Right ventricle myocardium superior (tissue), 1 donor: Measurements from ENCODE around the gene TCP1. TPM values are rescaled to one million over a fixed set of nuclear protein-coding genes. Genes with fewer than 3 reads are reported as not detected.
"Not testable (repeated sequence)": the region's sequence is repeated elsewhere in the genome, so short reads cannot be mapped to it uniquely, and the experiment has no call there.

Experiments
- ATAC-seq: fragments of 200-7000 bp; cut with Tn5 transposase; one replicate; pipeline ENCODE4 v1.9.1; 2020; ENCODE audit warnings: mild to moderate bottlenecking; ENCODE audit not compliant: poor library complexity
- DNase-seq: peaks from one replicate; pipeline ENCODE4 v3.0.0-alpha.2; 2020
- intact Hi-C: fragments of 100-400 bp; cut with DNase I; formaldehyde crosslinking; loops from one replicate; pipeline ENCODE4 v1.11.2; 2022
- long read RNA-seq: library from polyadenylated mRNA; unstranded; transcript quantifications from one replicate; pipeline ENCODE4 v2.0.0, GENCODE V29; 2021
- total RNA-seq: library from RNA; stranded (reverse); fragmentation: NEBNext Ultra II Directional; extraction: Animal tissue kit (Norgen Biotek cat#: 25700); gene quantifications from one replicate; pipeline ENCODE4 v1.2.1, GENCODE V29; 2021
- donor health status: DM: no; HTN: yes; CAD: no; lungs with severe emphysema.

TCP1 gene
- 159 TPM for total RNA-seq
- long read RNA-seq, transcript TCP1-201 (12 exons, 2,499 nt): major isoform, 371 of 383 reads
- long read RNA-seq, partial matches to known transcripts: 8 of 383 reads
- long read RNA-seq, other reads (novel, unspliced or antisense): 3 of 383 reads

DNA sequence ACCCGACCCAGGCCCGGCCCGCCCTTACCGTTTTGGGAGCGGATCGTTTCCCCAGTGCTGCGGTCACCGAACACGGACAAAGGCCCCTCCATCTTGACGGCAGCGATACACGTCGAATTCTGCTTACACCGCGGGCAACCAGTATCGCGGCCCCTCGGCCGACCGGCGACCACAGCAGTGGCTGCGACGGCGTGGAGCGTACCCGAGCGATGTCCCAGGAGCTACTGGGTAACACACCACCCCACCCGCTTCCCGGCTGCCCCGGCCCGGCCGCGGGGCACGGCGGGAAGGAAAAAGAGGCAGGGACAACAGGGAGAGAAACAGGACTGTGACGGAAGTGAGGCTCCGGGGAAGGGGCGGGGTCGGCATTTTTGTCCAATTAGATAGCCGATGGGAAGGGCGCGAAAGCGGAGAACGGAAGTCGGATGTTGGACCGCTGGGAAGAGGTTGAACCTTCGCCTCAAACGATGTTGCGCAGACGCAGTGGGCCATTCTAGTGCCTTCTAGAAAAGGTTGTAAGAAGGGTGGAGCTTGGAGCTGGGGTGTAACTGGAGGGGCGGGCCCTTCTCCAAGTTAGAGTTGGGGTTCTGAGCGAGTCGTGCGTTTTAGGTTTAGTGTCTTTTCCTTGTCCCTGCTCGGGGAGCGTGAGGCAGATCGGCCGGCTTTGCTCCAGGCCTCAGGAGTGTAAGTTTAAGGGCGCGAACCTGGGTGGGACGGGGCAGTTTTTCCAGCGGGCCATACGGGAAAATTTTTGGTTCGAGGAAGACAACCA lies at the start of gene TCP1:
Gene TCP1, minus strand, starts transcription at position 226 of the 772 bp plus-strand sequence. Its CDS starts 134 bp downstream, at position 92.
- ATAC-seq (peak; percentile 95), DNase-seq (peak; percentile 100)
- intact Hi-C loops: loop anchor here (2.0 kb wide), 1 partner anchor 97 kb away; the partner anchor contains the start of gene SOD2

DNA sequence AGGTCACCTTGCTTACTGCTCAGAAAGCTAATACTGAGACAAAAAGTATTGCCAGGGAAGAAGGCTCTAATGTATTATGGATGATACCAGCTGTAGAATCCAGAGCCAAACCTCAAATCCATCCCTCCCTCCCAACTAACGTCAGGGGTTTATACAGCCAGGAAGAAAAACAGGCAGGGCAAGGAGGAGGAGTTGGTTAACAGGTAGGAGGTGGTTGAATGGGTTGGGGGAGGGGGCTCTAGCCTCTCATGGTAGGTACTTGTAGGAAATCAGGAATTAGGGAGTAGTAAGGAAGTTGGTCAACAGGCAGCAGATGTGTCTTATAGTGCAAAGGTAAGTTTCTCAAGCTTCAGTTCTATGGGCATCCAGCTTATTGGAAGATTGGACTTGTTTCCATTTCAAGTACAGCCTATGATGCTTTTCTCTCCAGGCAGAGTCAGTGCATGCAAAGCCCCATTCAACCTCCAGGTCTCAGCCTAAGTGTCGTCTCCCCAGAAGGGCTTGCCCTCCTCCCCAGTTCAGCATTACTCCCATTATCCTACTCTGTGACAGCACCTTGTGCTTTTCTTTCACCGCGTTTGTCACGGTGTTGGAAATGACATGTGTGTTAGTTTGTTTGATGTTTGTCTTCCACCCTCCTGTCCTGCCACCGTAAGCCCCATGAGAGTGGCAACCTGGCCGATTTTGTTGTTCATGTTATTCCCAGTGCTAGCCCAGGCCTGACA lies 48.8 kb upstream of the TCP1 start:
- no peak for ATAC-seq
- intact Hi-C loops: no loop called here
- DNase-seq: no peak

DNA sequence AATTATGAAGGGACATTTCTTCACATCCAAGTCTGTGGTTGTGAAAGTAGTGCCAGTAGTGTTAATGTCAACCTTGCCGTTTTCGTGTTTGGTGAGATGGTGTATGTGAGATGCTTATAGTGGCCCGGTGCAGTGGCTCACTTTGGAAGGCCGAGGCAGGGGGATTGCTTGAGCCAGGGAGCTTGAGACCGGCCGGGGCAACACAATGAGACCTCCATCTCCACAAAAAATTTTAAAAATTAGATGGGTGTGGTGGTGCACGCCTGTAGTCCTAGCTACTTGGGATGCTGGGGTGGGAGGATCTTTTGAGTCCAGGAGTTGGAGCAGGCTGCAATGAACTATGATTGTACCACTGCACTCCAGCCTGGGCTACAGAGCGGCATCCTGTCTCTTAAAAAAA lies 48.1 kb upstream of the TCP1 start:
- intact Hi-C loops: no loop called here
- ATAC-seq: no peak

DNA sequence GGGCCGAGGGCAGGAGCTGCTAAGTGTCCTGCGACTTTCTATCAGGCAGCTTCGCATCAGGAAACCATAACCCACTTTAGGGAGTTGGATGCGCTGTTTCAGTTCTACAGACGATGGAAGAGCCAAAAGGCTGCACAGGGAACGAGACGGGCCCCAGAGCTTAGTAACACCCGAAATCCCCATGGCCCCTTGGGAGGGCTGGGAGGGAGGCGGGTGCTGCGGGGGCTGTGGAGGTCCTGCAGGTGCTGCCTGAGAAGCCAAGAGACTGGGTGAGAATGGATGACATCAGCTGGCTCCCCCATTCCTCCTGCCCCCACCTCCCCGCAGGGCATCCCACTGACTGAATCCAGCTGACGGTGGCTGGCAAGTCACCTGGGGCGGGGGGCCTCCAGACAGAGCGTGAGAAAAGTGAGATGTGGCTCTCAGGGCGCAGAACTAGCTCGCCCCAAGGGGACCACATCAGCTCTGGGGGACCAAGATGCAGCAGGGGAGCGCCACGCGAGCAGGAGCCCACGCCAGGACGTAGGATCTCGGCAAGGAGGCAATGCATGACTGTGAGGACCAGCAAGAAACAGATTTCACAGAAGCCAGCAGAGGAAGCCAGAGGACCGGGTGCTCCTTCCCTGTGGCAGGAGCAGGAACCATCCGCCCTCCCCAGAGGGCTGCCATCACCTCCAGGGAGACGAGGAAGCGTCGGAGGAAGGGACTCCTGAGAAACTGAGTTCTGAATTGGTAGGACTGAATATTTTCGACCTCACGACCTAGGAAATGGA lies 47.5 kb upstream of the TCP1 start:
- intact Hi-C loops: no loop called here
- ATAC-seq (peak; percentile 67), DNase-seq (peak; percentile 55)

More for the DNA sequence above, 48.1 kb upstream of the TCP1 start:
- DNase-seq: no peak

DNA sequence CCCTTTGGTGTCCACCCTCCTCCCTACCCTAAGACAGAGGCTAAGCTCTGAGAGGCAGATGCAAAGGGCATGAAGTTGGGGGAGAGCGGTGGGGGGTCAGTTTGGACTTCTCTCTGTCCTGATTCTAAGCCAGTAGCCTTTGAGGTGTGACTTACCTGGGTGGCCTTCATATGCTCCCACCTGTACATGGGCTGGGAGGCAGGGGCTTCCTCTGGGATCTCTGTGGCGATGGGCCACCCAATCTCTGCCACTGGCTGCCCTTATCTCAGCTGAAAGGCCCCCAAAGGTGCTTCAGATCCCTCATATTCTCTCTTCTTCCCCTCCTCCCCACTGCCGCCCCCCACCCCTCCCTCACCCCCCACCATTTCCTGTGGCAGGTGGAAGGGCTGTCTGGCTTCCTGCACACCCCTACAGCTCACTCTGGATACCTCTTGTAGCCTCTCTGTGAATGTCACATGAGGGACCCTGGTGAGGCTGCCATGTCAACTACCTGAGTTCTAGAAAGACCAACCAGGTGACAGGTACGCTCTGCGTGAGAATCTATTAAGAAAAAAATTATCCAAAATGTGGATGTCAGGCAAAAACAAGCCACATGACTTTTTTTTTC lies 44.7 kb upstream of the TCP1 start:
- intact Hi-C loops: no loop called here
- DNase-seq (no peak), ATAC-seq (no peak)

DNA sequence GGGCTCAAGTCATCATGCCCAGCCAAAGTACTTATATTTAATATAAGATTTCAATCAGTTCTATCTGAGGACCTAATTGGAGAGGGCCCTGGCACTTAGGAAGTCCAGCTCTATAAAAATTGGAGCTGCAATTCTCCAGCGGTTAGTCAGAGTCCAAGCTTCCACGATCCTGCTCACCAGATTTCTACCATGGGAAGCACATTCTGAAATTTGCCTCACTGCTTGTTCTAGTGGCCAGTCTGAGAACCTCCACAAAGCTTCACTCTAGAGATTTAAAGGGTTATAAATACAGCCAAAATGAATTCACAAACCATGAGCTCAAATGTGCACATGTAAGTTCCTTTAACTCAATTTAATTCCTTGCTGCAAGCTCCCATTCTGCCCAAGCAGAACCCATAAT lies 44.2 kb upstream of the TCP1 start:
- DNase-seq (no peak), ATAC-seq (no peak)
- intact Hi-C loops: no loop called here

DNA sequence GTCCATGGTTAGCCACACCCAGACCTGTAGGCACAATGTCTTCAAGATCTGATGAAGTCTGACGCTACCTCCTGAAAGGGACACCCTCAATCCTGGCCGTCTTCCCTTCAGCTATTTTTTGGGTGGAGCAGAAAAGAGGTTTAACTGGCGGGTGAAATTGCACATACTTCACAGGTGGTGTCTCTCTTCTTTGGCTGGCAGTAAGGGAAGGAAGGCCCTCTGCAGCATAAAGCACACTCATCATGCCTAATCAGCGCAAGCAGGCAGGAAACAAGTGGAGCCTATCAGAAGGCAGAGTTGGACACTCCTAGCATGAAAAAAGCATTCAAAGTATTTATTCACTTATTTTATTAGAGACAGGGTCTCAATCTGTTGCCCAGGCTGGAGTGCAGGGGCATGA lies 43.5 kb upstream of the TCP1 start:
- ATAC-seq (no peak), DNase-seq (no peak)
- intact Hi-C loops: no loop called here

DNA sequence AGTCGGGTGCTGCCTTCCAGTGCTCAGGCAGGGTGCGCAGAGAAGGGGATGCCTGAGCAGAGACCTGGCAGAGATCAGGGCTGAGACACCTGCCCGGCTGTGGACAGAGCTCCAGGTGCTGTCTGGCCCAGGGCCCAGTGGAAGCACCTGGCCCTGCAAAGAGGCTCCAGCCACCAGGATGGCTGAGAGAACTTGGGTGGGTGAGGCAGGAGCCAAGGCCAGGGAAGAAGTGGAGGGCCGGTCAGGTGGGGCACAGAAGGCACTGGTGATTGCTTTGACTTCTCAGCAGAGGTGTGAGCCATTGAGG lies 41.9 kb upstream of the TCP1 start:
- ATAC-seq (no peak), DNase-seq (no peak)
- intact Hi-C loops: no loop called here

DNA sequence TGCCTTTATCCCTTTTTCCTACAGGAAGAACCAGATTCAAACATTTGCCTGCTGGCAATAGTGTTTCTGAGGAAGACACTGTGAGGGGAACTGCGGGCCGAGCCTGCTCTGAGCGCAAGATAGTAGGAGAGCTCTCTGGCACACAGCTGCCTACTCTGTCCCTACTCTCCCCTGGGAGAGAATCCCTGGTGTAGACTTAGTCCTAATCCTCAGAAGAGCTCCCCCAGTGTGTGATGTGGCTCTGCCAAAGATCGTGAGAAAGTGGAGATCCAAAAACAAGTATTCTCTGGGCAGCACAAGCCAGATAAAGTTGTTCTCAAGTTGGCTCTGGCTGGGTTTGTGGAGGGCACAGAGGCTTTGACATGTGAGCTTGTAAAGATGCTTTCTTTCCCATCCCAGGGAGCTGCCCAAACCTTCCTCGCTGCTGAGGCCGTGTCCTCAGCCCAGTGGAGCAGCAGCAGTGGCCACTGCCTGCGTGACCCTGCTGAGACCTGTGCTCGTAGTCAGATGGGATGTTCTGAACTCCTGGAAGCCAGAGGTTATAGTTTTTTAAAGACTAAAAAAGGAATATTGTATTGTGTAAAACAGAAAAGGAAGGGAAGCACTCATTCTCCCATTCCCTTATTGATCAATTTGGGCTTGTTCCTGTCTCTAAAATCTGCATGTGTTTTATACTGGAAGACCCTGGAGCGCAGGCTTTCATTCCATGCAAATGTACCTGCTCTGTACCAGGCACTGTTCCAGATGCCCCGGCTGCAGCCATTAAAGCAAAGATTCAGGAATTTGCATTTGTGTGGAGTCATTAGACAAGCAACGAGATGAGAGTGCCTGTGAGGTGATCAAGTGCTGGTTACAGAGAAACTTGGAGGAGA lies 41.3 kb upstream of the TCP1 start:
- intact Hi-C loops: no loop called here
- ATAC-seq: no peak
- DNase-seq: no peak

DNA sequence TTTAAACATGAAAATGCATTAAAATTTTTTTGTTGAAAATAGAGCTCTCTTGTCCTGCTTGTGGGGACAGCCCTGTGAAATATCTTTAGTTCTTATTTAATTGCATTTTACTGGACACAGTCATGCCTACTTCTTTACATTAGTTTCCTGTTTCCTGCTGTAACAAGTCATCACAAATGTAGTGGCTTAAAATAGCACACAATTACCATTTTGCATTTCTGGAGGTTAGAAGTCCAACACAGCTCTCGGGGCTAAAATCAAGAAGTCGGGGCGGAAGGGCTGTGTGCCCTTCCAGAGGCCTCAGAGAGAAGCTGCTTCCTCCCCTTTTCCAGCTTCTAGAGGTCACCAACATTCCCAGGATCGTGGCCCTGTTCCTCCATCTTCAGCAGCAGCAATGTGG lies 40.1 kb upstream of the TCP1 start:
- DNase-seq (no peak), ATAC-seq (no peak)
- intact Hi-C loops: no loop called here

DNA sequence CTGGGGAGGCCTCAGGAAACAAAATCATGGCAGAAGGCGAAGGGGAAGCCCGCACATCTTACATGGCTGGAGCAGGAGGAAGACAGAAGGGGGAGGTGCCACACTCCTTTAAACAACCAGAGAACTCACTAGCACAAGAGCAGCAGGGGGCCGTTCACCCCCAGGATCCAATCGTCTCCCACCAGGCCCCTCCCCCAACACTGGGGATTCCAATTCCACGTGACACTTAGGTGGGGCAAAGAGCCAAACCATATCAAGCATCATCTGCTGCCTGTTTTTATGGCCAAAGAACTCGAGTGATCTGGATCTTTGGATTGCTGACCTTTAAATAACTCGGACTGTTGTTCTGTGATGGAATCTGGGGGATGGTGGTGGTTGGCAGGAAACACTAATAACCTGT lies 38.7 kb upstream of the TCP1 start:
- DNase-seq (no peak), ATAC-seq (no peak)
- intact Hi-C loops: no loop called here

DNA sequence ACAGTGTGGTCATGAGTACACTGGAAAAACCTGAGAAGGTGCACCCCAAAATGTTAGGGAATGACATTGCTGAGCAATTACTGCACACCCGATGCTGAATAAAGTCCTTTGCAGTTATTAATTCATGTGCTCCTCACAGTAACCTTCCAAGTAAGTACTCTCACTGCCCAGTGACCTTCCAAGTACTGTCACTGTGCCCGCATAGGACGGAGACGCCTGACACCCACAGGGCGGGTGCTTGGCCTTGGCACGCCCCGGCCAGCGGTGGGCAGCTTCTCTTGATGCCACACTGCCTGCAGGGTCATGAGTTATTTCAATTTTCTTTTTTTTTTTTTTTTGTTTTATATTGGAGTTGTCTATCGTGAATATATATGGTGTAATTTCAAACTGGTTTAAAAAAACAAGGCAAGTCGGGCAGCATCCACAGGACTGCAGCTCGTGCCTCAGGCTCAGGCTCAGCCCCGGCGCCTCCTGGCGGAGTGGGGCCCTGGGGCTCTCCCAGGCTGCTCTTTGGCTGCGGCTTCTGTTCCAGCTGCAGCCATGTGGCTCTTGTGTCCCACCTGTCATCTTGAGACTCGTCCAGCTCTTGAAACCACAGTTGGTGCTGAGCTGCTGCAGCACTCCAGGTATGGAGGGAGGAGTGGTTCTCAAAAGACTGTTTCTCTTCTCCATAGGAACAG lies 37.7 kb upstream of the TCP1 start:
- ATAC-seq (peak; percentile 49), DNase-seq (no peak)
- intact Hi-C loops: no loop called here

DNA sequence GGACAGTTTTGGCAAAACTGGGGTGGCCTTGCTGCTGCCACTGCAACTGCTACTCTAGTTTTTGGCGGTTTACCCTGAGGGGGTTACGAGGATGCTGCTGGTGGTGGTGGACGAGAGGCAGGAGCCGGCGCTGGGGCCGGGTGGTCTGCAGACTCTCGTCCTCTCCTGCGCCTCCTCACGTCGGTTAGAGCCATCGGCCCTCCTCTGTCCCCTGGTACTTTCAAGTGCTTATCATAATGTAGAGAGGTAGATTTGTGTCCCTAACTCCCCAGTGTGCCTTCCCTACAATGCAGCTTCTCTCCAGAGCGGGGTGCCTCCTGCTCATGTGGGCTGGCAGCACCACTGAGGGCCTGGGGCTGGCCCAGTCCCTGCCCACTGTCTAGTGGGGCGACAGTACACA lies 36.6 kb upstream of the TCP1 start:
- ATAC-seq (no peak), DNase-seq (no peak)
- intact Hi-C loops: no loop called here

DNA sequence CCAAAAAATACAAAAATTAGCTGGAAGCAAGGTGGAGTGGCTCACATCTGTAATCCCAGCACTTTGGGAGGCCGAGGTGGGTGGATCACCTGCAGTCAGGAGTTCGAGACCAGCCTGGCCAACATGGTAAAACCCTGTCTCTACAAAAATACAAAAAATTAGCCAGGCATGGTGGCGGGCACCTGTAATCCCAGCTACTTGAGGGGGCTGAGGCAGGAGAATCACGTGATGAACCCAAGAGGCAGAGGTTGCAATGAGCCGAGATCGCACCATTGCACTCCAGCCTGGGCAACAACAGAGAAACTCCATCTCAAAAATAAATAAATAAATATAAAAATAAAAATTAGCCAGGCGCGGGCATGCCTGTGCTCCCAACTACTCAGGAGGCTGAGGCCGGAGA lies 35.3 kb upstream of the TCP1 start:
- intact Hi-C loops, DNase-seq, ATAC-seq: not testable (repeated sequence)

DNA sequence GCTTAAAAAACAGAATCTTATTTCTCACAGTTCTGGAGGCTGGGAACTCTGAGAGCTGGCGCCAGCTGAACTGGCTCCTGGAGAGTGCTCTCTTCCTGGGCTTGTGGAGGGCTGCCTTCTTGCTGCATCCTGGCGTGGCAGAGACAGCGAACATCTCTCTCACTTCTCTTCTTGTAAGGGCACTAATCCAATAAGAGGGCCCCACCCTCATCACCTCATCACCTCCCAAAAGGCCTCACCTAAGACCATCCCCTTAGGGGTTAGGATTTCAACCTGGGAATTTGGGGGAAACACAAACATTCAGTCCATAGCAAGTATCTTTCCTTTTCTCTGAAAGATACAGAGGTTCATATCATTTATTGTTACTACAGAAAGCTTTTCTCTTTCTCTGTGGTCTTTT lies 34.6 kb upstream of the TCP1 start:
- ATAC-seq: no peak

DNA sequence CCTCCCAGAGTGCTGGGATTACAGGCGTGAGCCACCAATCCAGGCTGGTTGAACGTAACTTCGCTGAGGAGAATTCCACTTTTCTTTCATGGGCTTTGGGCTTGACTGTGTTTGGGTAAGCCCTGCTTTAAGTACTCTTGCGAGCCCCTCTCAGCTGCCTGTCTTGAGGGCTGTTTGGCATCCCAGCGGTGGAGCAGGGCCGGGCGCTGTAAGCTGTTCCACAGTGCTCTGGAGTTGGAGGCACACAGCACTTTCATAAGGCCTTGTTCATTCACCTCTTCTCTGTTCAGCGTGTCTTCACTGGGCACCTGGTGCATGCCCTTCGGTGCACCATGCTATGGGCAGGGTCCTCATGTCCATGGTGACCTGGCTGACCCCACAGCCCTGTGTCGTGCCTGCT lies 32.3 kb upstream of the TCP1 start:
- no peak for ATAC-seq
- DNase-seq: no peak
- intact Hi-C loops: no loop called here

More for the DNA sequence above, 34.6 kb upstream of the TCP1 start:
- no peak for DNase-seq
- intact Hi-C loops: no loop called here

DNA sequence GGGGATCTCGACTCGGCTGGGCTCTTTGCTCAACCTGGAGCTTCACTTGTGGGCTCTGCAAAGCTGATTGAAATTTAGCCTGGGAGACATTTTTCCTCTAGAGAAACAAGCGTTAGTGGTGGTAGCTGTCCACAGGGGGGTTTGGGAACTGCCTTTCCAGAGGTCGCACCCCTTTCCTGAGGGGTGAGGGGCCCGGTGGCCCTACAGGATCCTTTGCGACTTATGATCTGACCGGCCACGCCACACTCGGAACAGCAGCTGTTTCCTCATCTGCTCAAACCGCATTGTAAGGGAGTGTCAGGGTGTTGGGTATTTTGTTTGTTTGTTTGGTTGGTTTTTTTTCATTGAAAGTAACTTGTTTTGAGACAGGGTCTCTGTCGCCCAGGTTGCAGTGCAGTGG lies 31.7 kb upstream of the TCP1 start:
- intact Hi-C loops: no loop called here
- DNase-seq: no peak
- ATAC-seq: no peak
